ENCODE results near the gene NCR2. TPM values are rescaled to one million over a fixed set of nuclear protein-coding genes. Genes with fewer than 3 reads are reported as not detected.

Gene NCR2
- total RNA-seq, 1 experiment from 2014 or later: not detected

GRCh38 chr6:41343641-41344187 lies 8.3 kb downstream of the NCR2 start:
- TF ChIP-seq, protein P1, sequence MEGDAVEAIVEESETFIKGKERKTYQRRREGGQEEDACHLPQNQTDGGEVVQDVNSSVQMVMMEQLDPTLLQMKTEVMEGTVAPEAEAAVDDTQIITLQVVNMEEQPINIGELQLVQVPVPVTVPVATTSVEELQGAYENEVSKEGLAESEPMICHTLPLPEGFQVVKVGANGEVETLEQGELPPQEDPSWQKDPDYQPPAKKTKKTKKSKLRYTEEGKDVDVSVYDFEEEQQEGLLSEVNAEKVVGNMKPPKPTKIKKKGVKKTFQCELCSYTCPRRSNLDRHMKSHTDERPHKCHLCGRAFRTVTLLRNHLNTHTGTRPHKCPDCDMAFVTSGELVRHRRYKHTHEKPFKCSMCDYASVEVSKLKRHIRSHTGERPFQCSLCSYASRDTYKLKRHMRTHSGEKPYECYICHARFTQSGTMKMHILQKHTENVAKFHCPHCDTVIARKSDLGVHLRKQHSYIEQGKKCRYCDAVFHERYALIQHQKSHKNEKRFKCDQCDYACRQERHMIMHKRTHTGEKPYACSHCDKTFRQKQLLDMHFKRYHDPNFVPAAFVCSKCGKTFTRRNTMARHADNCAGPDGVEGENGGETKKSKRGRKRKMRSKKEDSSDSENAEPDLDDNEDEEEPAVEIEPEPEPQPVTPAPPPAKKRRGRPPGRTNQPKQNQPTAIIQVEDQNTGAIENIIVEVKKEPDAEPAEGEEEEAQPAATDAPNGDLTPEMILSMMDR (IDR thresholded peaks at IDR 0.05; ENCODE audit: unreplicated experiment): no peak
- no peaks in the 10 kb centered on the region for H3K36me3 Mint-ChIP-seq (ENCODE audit: insufficient read depth, unreplicated experiment)
- no peaks in the 10 kb centered on the region for H3K4me1 Mint-ChIP-seq (ENCODE audit: low read depth, unreplicated experiment)
- no TSS peak for BruUV-seq (replicated peaks)
- no peak overlapping the region for H3K27ac Mint-ChIP-seq (ENCODE audit: unreplicated experiment)
- peaks cover 5% of the 10 kb centered on the region for H3K9me3 Mint-ChIP-seq (ENCODE audit: low read depth, unreplicated experiment)
- H3K4me3 Mint-ChIP-seq (ENCODE audit: low read depth, unreplicated experiment): no peak overlapping the region
- peaks cover 83% of the 10 kb centered on the region for H3K27me3 Mint-ChIP-seq (ENCODE audit: unreplicated experiment)
- intact Hi-C loops (cut with micrococcal nuclease; ENCODE audit: unreplicated experiment): no loop called here
- DNase-seq: no peak
- CTCF ChIA-PET: interaction anchor here (0.7 kb wide), 1 partner anchor 16 kb away, joined by 3 read pairs; no protein-coding TSS in a partner anchor

DNA sequence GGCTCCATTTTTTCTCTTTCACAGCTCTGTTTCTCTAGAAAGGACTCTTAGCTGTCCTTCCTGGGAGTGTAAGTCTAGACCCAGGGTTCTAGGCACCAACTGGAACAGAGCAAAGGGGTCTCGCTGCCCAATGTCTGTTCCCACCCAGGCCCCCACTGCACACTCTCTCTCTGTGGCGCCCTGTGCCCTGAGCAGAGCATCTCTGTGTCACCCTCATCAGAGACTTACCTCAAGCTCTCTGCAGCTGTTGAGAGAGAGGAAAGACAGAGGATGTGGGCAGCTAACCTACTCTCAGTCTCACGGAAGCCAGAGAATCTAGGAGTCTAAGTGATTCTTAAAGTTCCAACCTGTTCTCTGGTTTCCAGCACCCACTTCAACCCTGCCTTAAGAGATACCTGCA lies 9.5 kb downstream of the NCR2 start:
- peaks cover 92% of the 10 kb centered on the region for H3K27me3 Mint-ChIP-seq (ENCODE audit: unreplicated experiment)
- intact Hi-C loops (cut with micrococcal nuclease; ENCODE audit: unreplicated experiment): no loop called here
- no TSS peak for BruUV-seq (replicated peaks)
- H3K4me1 Mint-ChIP-seq (ENCODE audit: low read depth, unreplicated experiment): no peaks in the 10 kb centered on the region
- TF ChIP-seq, protein P1 (IDR thresholded peaks at IDR 0.05; ENCODE audit: unreplicated experiment): no peak
- no peaks in the 10 kb centered on the region for H3K36me3 Mint-ChIP-seq (ENCODE audit: insufficient read depth, unreplicated experiment)
- DNase-seq: no peak
- no peak overlapping the region for H3K27ac Mint-ChIP-seq (ENCODE audit: unreplicated experiment)
- H3K4me3 Mint-ChIP-seq (ENCODE audit: low read depth, unreplicated experiment): no peak overlapping the region
- CTCF ChIA-PET: interaction anchor here (0.6 kb wide), 1 partner anchor 33 kb away, joined by 10 read pairs; no protein-coding TSS in a partner anchor
- H3K9me3 Mint-ChIP-seq (ENCODE audit: low read depth, unreplicated experiment): peaks cover 5% of the 10 kb centered on the region

- no peak for DNase-seq
- Mint-ChIP-seq H3K27ac (ENCODE audit: unreplicated experiment) (no peak overlapping the region), H3K4me3 (ENCODE audit: low read depth, unreplicated experiment) (no peak overlapping the region), H3K36me3 (ENCODE audit: insufficient read depth, unreplicated experiment) (no peaks in the 10 kb centered on the region), H3K9me3 (ENCODE audit: low read depth, unreplicated experiment) (peaks cover 5% of the 10 kb centered on the region), H3K4me1 (ENCODE audit: low read depth, unreplicated experiment) (no peaks in the 10 kb centered on the region), H3K27me3 (ENCODE audit: unreplicated experiment) (peaks cover 96% of the 10 kb centered on the region)
- CTCF ChIA-PET: no interaction called here
- TF ChIP-seq, protein P1 (IDR thresholded peaks at IDR 0.05; ENCODE audit: unreplicated experiment): no peak
- intact Hi-C loops (cut with micrococcal nuclease; ENCODE audit: unreplicated experiment): no loop called here
- BruUV-seq (replicated peaks): no TSS peak
Observed at GRCh38 chr6:41345901-41346300, 10.5 kb downstream of the NCR2 start.

DNA sequence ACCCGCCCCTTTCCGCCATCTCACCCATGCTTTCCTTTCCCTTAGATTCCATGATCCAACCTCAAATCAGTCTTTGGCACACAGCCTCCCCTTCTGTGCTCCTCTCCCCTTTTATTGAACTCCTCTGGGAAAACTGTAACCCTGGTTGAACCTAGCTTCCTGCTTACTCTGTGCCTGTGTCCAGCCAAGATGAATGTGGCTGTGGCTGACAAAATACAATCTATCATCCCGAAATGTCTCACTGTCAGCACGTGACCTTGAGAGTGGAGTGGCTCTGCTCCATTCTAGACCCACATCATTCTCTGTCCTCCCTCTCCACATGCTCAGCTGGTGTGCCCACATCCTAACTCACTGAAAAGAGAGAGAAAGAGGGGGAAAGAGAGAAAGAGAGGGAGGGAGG lies 11.0 kb downstream of the NCR2 start:
- TF ChIP-seq, protein P1 (IDR thresholded peaks at IDR 0.05; ENCODE audit: unreplicated experiment): no peak
- no TSS peak for BruUV-seq (replicated peaks)
- no peaks in the 10 kb centered on the region for H3K4me1 Mint-ChIP-seq (ENCODE audit: low read depth, unreplicated experiment)
- DNase-seq: no peak
- H3K9me3 Mint-ChIP-seq (ENCODE audit: low read depth, unreplicated experiment): peaks cover 5% of the 10 kb centered on the region
- peaks cover 96% of the 10 kb centered on the region for H3K27me3 Mint-ChIP-seq (ENCODE audit: unreplicated experiment)
- no peak overlapping the region for H3K4me3 Mint-ChIP-seq (ENCODE audit: low read depth, unreplicated experiment)
- CTCF ChIA-PET: no interaction called here
- no peak overlapping the region for H3K27ac Mint-ChIP-seq (ENCODE audit: unreplicated experiment)
- intact Hi-C loops (cut with micrococcal nuclease; ENCODE audit: unreplicated experiment): no loop called here
- no peaks in the 10 kb centered on the region for H3K36me3 Mint-ChIP-seq (ENCODE audit: insufficient read depth, unreplicated experiment)
